ENCODE measurements around the gene INTS11. TPM values are rescaled to one million over a fixed set of nuclear protein-coding genes. Genes with fewer than 3 reads are reported as not detected.

Gene INTS11
- polyA plus RNA-seq, 1 donor (not counting 4 experiments of a cell fraction or from before 2014, with no cell fraction given) = 70.4 TPM

DNA sequence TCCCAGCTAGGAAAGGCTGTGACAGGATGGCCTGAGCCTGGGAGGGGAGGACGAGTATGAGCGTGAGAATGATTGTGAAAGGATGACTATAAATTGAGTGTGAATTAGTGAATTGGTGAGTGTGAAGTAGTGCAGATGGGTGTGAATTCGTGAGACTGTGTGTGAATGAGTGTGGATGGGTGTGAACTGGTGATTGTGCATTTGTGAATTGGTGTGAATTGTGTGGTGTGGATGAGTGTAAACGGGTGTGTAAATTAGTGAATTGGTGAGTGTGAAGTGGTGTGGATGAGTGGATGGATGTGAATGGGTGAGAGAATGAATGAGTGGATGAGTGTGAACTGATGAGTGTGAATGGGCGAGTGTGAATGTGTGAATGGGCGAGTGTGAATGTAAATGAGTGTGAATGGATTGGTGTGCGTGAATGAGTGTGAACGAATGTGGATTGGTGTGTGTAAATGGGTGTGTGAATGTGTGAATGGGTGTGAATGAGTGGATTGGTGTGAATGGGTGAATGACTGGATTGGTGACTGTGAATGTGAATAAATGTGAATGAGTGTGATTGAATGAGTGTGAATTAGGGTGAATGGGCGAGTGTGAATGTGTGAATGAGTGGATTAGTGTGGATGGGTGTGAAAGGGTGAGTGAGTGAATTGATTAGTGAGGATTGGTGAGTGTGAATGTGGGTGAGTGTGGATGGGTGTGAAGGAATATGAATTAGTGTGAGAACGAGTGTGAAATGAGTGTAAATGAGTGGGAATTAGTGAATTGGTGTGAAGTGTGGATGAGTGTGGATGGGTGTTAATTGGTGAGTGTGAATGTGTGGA is 41.6 kb upstream of the INTS11 start:
- no peaks in the 10 kb centered on the region for H3K9me1 ChIP-seq (ENCODE audit: control insufficient read depth, extremely low read depth, insufficient read depth, low read length)
- H3K4me1 ChIP-seq (ENCODE audit: control insufficient read depth, extremely low read depth, insufficient read depth, low read length) = peaks cover 7% of the 10 kb centered on the region
- H3K4me2 ChIP-seq (ENCODE audit: control insufficient read depth, extremely low read depth, insufficient read depth, low read depth, low read length) = no peak overlapping the region
- TF ChIP-seq EZH2 (IDR thresholded peaks at IDR 0.05; ENCODE audit: low read length) = no peak
- TF ChIP-seq, protein P1, sequence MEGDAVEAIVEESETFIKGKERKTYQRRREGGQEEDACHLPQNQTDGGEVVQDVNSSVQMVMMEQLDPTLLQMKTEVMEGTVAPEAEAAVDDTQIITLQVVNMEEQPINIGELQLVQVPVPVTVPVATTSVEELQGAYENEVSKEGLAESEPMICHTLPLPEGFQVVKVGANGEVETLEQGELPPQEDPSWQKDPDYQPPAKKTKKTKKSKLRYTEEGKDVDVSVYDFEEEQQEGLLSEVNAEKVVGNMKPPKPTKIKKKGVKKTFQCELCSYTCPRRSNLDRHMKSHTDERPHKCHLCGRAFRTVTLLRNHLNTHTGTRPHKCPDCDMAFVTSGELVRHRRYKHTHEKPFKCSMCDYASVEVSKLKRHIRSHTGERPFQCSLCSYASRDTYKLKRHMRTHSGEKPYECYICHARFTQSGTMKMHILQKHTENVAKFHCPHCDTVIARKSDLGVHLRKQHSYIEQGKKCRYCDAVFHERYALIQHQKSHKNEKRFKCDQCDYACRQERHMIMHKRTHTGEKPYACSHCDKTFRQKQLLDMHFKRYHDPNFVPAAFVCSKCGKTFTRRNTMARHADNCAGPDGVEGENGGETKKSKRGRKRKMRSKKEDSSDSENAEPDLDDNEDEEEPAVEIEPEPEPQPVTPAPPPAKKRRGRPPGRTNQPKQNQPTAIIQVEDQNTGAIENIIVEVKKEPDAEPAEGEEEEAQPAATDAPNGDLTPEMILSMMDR (optimal IDR thresholded peaks at IDR 0.05 in 1 of 3, IDR thresholded peaks at IDR 0.05 in 1 of 3, conservative IDR thresholded peaks at IDR 0.05 in 1 of 3; ENCODE audit: extremely low read depth in 1 of 3, insufficient read depth in 2 of 3, low read length in 3 of 3) = no peak
- dilution Hi-C loops (cut with MboI; ENCODE audit: extremely low pct_ligation_motif_present, low sequenced_read_pairs) = no loop called here
- H3K9me3 ChIP-seq (ENCODE audit: control insufficient read depth, low read depth, low read length) = peaks cover 7% of the 10 kb centered on the region
- FAIRE-seq = no peak
- no peaks in the 10 kb centered on the region for H4K20me1 ChIP-seq (ENCODE audit: control insufficient read depth, extremely low read depth, insufficient read depth, low read length)
- H3K4me3 ChIP-seq (ENCODE audit: control insufficient read depth in 2 of 3, extremely low read depth in 1 of 3, insufficient read depth in 2 of 3, low read depth in 1 of 3, low read length in 3 of 3) = no peak overlapping the region
- no peaks in the 10 kb centered on the region for H3K79me2 ChIP-seq (ENCODE audit: control insufficient read depth, insufficient read depth, low read length)
- no peak overlapping the region for H2AFZ ChIP-seq (ENCODE audit: control insufficient read depth, low read length)
- H3K9ac ChIP-seq (ENCODE audit: control insufficient read depth, extremely low read depth, insufficient read depth, low read length) = no peak overlapping the region
- no peaks in the 10 kb centered on the region for H3K36me3 ChIP-seq (ENCODE audit: control insufficient read depth in 2 of 2, extremely low read depth in 1 of 2, insufficient read depth in 2 of 2, low read length in 2 of 2)
- no peak for DNase-seq (ENCODE audit: low read depth, low spot score)
- no peak overlapping the region for H3K27ac ChIP-seq (ENCODE audit: control insufficient read depth, insufficient read depth, low read length)
- H3K27me3 ChIP-seq (ENCODE audit: control insufficient read depth, extremely low read depth, insufficient read depth, low read length) = no peaks in the 10 kb centered on the region

DNA sequence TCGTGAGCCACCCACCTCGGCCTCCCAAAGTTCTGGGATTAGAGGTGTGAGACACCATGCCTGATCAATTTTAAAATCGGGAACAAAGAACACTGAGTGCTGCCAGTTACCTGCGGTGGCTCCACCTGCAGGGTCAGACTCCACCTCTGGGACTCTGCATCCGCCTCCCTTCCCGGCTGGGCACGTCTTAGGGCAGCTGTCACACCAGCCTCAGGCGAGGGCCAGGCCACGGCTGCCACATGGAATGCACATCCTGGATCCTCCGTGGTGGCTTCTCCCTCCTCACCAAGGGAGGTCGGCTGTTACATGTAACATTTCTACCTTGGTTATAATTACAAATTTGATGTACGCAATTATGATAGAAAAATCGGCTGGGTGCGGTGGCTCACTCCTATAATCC is 39.8 kb upstream of the INTS11 start:
- no peak overlapping the region for H3K27ac ChIP-seq (ENCODE audit: control insufficient read depth, insufficient read depth, low read length)
- peaks cover 7% of the 10 kb centered on the region for H3K9me3 ChIP-seq (ENCODE audit: control insufficient read depth, low read depth, low read length)
- H3K4me2 ChIP-seq (ENCODE audit: control insufficient read depth, extremely low read depth, insufficient read depth, low read depth, low read length) = peak overlapping the region; percentile 27
- TF ChIP-seq, protein P1 (optimal IDR thresholded peaks at IDR 0.05 in 1 of 3, IDR thresholded peaks at IDR 0.05 in 1 of 3, conservative IDR thresholded peaks at IDR 0.05 in 1 of 3; ENCODE audit: extremely low read depth in 1 of 3, insufficient read depth in 2 of 3, low read length in 3 of 3) = peak in 1 of 3 experiments; percentile 12
- TF ChIP-seq EZH2 (IDR thresholded peaks at IDR 0.05; ENCODE audit: low read length) = no peak
- no peaks in the 10 kb centered on the region for H3K27me3 ChIP-seq (ENCODE audit: control insufficient read depth, extremely low read depth, insufficient read depth, low read length)
- H3K36me3 ChIP-seq (ENCODE audit: control insufficient read depth in 2 of 2, extremely low read depth in 1 of 2, insufficient read depth in 2 of 2, low read length in 2 of 2) = no peaks in the 10 kb centered on the region
- peak; percentile 73 for FAIRE-seq
- no peak overlapping the region for H2AFZ ChIP-seq (ENCODE audit: control insufficient read depth, low read length)
- no peaks in the 10 kb centered on the region for H3K79me2 ChIP-seq (ENCODE audit: control insufficient read depth, insufficient read depth, low read length)
- no peaks in the 10 kb centered on the region for H4K20me1 ChIP-seq (ENCODE audit: control insufficient read depth, extremely low read depth, insufficient read depth, low read length)
- H3K9ac ChIP-seq (ENCODE audit: control insufficient read depth, extremely low read depth, insufficient read depth, low read length) = no peak overlapping the region
- H3K4me1 ChIP-seq (ENCODE audit: control insufficient read depth, extremely low read depth, insufficient read depth, low read length) = peaks cover 23% of the 10 kb centered on the region
- dilution Hi-C loops (cut with MboI; ENCODE audit: extremely low pct_ligation_motif_present, low sequenced_read_pairs) = no loop called here
- no peaks in the 10 kb centered on the region for H3K9me1 ChIP-seq (ENCODE audit: control insufficient read depth, extremely low read depth, insufficient read depth, low read length)
- no peak for DNase-seq (ENCODE audit: low read depth, low spot score)
- H3K4me3 ChIP-seq (ENCODE audit: control insufficient read depth in 2 of 3, extremely low read depth in 1 of 3, insufficient read depth in 2 of 3, low read depth in 1 of 3, low read length in 3 of 3) = no peak overlapping the region
